GM12878 (cell line): ENCODE results near the gene PTPRN2.

ENCODE experiments used
- ATF7 ChIP-seq: fragments of 450-650 bp; IDR thresholded peaks from 2 replicates; pipeline ENCODE4 v1.6.1; 2016; ENCODE audit warnings: low read depth, mild to moderate bottlenecking
- CHD2 ChIP-seq: IDR thresholded peaks from 2 replicates; pipeline ENCODE4 v1.6.1; 2011; ENCODE audit warnings: low read depth, low read length, improper control_type of control experiment, borderline replicate concordance
- CREB1 ChIP-seq: IDR thresholded peaks from 2 replicates; pipeline ENCODE4 v1.6.1; 2012; ENCODE audit warnings: low read depth, mild to moderate bottlenecking, inconsistent platforms
- MYC ChIP-seq: IDR thresholded peaks from 2 replicates; pipeline ENCODE4 v1.6.1; 2011; ENCODE audit warnings: mild to moderate bottlenecking, low read length, moderate library complexity, inconsistent platforms; ENCODE audit not compliant: insufficient read depth, insufficient replicate concordance, insufficient read length, severe bottlenecking
- POLR2A ChIP-seq: IDR thresholded peaks from 2 replicates; pipeline ENCODE4 v1.6.1; 2011; ENCODE audit warnings: low read depth, mild to moderate bottlenecking, low read length
- POLR2AphosphoS2 ChIP-seq: IDR thresholded peaks from 2 replicates; pipeline ENCODE4 v1.6.1; 2011; ENCODE audit warnings: low read depth, mild to moderate bottlenecking, low read length, improper control_type of control experiment, moderate library complexity
- RCOR1 ChIP-seq: conservative IDR thresholded peaks from 2 replicates; pipeline ENCODE4 v1.6.1; 2012; ENCODE audit warnings: low read depth, low read length, improper control_type of control experiment
- ZNF274 ChIP-seq: IDR thresholded peaks from one replicate; pipeline ENCODE4 v1.8.0; 2011; ENCODE audit not compliant: insufficient read length, insufficient read depth
- TF ChIP-seq, protein P1 (sequence below), 3 experiments: IDR thresholded peaks in 2 of 3; conservative IDR thresholded peaks in 1 of 3; 2 replicates each; pipeline ENCODE4 v1.5.1; 2011; ENCODE audit warnings: low read depth in 3 of 3, low read length in 3 of 3, mild to moderate bottlenecking in 3 of 3, control low read depth in 2 of 3, moderate library complexity in 2 of 3, inconsistent platforms in 1 of 3, mixed read lengths in 1 of 3; ENCODE audit not compliant: control insufficient read depth in 2 of 3, insufficient read depth in 1 of 3; ENCODE audit errors: extremely low read depth in 1 of 3
- TF ChIP-seq, protein P2 (sequence below): IDR thresholded peaks from 2 replicates; pipeline ENCODE4 v1.6.1; 2011; ENCODE audit warnings: low read depth, mild to moderate bottlenecking, low read length, moderate library complexity, borderline replicate concordance; ENCODE audit errors: extremely low read depth
- TF ChIP-seq, protein P3 (sequence below): IDR thresholded peaks from 2 replicates; pipeline ENCODE4 v1.6.1; 2012; ENCODE audit warnings: low read depth, low read length, improper control_type of control experiment
- TF ChIP-seq, protein P4 (sequence below): IDR thresholded peaks from 2 replicates; pipeline ENCODE4 v1.6.1; 2011; ENCODE audit warnings: low read depth, low read length, improper control_type of control experiment, borderline replicate concordance

DNA sequence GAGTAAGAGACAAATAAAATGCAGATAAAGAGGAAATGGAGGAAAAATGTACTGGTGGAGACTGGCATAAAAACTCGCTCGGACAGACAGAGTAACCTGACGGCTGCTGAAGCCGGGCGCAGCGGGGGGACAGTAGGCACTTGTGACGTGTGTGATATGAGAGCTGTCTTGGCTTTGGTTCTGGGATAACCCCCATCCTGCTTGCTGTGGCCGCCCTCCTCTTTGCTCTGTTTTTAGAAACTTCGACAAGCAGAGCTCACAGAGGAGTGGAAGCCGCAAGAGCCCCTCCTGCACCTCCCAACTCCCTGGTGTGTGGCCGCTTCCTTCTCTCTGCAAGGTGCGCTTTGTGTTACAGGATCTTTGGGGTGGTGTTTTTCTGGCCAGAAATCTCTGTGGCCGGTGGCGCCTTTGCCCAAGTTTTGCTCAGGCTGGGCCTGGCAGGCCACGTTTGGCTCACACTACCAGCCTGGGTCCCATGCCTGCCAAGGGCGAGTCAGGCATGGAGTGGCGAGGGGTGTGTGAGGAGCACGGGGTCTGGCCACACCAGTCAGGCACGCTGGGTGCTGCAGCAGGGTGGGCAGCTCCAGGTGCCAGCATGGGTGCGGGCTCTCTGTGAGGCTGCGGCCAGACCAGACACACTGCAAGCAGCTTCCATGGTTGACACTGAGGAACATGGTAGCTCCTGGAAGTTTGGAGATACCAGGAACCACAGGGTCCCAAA, 982.8 kb downstream of the PTPRN2 start:
- TF ChIP-seq, protein P1, sequence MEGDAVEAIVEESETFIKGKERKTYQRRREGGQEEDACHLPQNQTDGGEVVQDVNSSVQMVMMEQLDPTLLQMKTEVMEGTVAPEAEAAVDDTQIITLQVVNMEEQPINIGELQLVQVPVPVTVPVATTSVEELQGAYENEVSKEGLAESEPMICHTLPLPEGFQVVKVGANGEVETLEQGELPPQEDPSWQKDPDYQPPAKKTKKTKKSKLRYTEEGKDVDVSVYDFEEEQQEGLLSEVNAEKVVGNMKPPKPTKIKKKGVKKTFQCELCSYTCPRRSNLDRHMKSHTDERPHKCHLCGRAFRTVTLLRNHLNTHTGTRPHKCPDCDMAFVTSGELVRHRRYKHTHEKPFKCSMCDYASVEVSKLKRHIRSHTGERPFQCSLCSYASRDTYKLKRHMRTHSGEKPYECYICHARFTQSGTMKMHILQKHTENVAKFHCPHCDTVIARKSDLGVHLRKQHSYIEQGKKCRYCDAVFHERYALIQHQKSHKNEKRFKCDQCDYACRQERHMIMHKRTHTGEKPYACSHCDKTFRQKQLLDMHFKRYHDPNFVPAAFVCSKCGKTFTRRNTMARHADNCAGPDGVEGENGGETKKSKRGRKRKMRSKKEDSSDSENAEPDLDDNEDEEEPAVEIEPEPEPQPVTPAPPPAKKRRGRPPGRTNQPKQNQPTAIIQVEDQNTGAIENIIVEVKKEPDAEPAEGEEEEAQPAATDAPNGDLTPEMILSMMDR (IDR thresholded peaks at IDR 0.05 in 2 of 3, conservative IDR thresholded peaks at IDR 0.05 in 1 of 3; ENCODE audit: control insufficient read depth in 2 of 3, extremely low read depth in 1 of 3, insufficient read depth in 1 of 3, low read depth in 3 of 3, low read length in 3 of 3): no peak
- no peak for TF ChIP-seq POLR2AphosphoS2
- no peak for TF ChIP-seq ATF7
- TF ChIP-seq, protein P2, sequence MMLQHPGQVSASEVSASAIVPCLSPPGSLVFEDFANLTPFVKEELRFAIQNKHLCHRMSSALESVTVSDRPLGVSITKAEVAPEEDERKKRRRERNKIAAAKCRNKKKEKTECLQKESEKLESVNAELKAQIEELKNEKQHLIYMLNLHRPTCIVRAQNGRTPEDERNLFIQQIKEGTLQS: no peak
- TF ChIP-seq, protein P3, sequence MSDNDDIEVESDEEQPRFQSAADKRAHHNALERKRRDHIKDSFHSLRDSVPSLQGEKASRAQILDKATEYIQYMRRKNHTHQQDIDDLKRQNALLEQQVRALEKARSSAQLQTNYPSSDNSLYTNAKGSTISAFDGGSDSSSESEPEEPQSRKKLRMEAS: no peak
- TF ChIP-seq POLR2A: no peak
- no peak for TF ChIP-seq CREB1
- TF ChIP-seq ZNF274: no peak
- TF ChIP-seq RCOR1: no peak
- TF ChIP-seq CHD2: no peak
- TF ChIP-seq, protein P4, sequence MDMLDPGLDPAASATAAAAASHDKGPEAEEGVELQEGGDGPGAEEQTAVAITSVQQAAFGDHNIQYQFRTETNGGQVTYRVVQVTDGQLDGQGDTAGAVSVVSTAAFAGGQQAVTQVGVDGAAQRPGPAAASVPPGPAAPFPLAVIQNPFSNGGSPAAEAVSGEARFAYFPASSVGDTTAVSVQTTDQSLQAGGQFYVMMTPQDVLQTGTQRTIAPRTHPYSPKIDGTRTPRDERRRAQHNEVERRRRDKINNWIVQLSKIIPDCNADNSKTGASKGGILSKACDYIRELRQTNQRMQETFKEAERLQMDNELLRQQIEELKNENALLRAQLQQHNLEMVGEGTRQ: no peak
- TF ChIP-seq MYC: no peak
